Stimulated activated CD8-positive, alpha-beta memory T cell treated with anti-CD3 and anti-CD28 coated beads, Interleukin-4, amount 100 ng/mL, for 48 hours (primary cell): ENCODE measurements around the gene TNFRSF1A.

Experiments
- DNase-seq: peaks from one replicate; pipeline ENCODE4 v3.0.0-alpha.2; 2020

TNFRSF1A gene

GRCh38 chr12:6341417-6342139 lies at the start of gene TNFRSF1A:
Gene TNFRSF1A (minus strand): TSS chr12:6342076. CDS start chr12:6341814, 262 bp downstream.
- peak; percentile 64 for DNase-seq

GRCh38 chr12:6391013-6391412 lies 49.1 kb upstream of the TNFRSF1A start:
- no peak for DNase-seq

GRCh38 chr12:6390084-6390799 lies 48.4 kb upstream of the TNFRSF1A start:
- no peak for DNase-seq

GRCh38 chr12:6387541-6387940 lies 45.7 kb upstream of the TNFRSF1A start:
- DNase-seq = no peak

- DNase-seq = no peak
Observed at GRCh38 chr12:6386491-6386890, 44.6 kb upstream of the TNFRSF1A start.

- DNase-seq = no peak
Observed at GRCh38 chr12:6386038-6386437, 44.2 kb upstream of the TNFRSF1A start.

- DNase-seq = no peak
Observed at GRCh38 chr12:6384499-6385436, 42.9 kb upstream of the TNFRSF1A start.

GRCh38 chr12:6383572-6384498 lies 42.0 kb upstream of the TNFRSF1A start, which contains the start of gene LTBR:
Gene LTBR (plus strand): TSS chr12:6384162. CDS start chr12:6384359, 197 bp downstream.
- no peak for DNase-seq

- no peak for DNase-seq
Observed at GRCh38 chr12:6382982-6383381, 41.1 kb upstream of the TNFRSF1A start.

- DNase-seq = no peak
Observed at GRCh38 chr12:6382371-6382770, 40.5 kb upstream of the TNFRSF1A start.

GRCh38 chr12:6380141-6381121 lies 38.6 kb upstream of the TNFRSF1A start:
- DNase-seq = no peak

- DNase-seq = no peak
Observed at GRCh38 chr12:6378709-6379472, 37.0 kb upstream of the TNFRSF1A start.

- DNase-seq = no peak
Observed at GRCh38 chr12:6377667-6377994, 35.8 kb upstream of the TNFRSF1A start.

GRCh38 chr12:6376870-6377666 lies 35.2 kb upstream of the TNFRSF1A start:
- DNase-seq = no peak

GRCh38 chr12:6376079-6376869 lies 34.4 kb upstream of the TNFRSF1A start:
- DNase-seq = no peak

- no peak for DNase-seq
Observed at GRCh38 chr12:6375269-6376078, 33.6 kb upstream of the TNFRSF1A start, which contains the start of gene SCNN1A. Gene SCNN1A (minus strand): TSS chr12:6375563. CDS start chr12:6374783, 780 bp downstream.

GRCh38 chr12:6374786-6375160 lies 32.9 kb upstream of the TNFRSF1A start:
- no peak for DNase-seq
